GM18951 (cell line): ENCODE results near the gene STMND1.

Experiments
- POLR2A ChIP-seq: IDR thresholded peaks from 4 replicates; pipeline ENCODE4 v1.6.1; 2011; ENCODE audit warnings: mild to moderate bottlenecking; ENCODE audit not compliant: insufficient read length, insufficient read depth; ENCODE audit errors: extremely low read depth
- in situ Hi-C: fragments of 300-500 bp; cut with MboI; formaldehyde crosslinking; loops from one replicate; pipeline ENCODE4 v1.12.0; 2022; ENCODE audit warnings: low sequenced_read_pairs, mixed read lengths, inconsistent platforms; ENCODE audit not compliant: unreplicated experiment

The STMND1 gene

DNA sequence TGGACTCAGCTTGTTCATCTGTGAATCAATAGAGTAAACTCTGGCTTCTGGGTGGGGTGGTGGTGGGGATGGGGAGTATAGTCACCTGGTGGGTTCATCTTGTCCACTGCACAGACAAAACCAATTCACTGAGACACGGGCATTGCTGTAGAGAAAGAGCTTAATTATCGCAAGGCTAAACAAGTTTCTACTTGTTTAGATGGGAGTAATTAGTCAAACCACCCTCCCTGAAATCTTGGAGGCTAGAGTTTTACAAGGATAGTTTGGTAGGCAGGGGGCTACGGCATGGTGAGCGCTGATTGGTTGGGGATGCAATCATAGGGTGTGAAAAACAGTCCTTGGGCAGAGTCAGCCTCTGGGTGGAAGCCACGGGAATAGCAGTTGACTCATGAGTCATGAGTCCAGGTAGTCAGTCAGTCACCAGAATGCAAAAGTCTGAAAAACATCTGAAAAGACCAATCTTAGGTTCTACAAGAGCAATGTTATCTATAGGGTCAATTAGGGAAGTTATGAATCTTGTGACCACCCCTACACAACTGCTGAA is 77.8 kb downstream of the STMND1 start:
- TF ChIP-seq POLR2A: no peak
- in situ Hi-C loops: no loop called here
